ENCODE results near the gene CNIH3.

The CNIH3 gene

GRCh38 chr1:224589006-224589405, 27.1 kb upstream of the CNIH3 start:
- WGBS, result 79% methylated on average over 6 of the region's 6 CpGs
- H3K9me3 ChIP-seq (ENCODE audit: insufficient read depth, low read depth, low read length), result no peaks in the 10 kb centered on the region
- H3K27ac ChIP-seq (ENCODE audit: low read depth, low read length), result peak overlapping the region; percentile 14; the same call in 1 of the 2 replicates
- no peaks in the 10 kb centered on the region for H3K36me3 ChIP-seq (ENCODE audit: insufficient read depth, low read length)
- no peak overlapping the region for H3K4me3 ChIP-seq (ENCODE audit: low read length)
- no peak overlapping the region; the same call in 1 of the 2 replicates for H3K9ac ChIP-seq (ENCODE audit: low read depth, low read length)
- peaks cover 15% of the 10 kb centered on the region for H3K4me1 ChIP-seq (ENCODE audit: insufficient read depth, low read length)
- H3K27me3 ChIP-seq (ENCODE audit: insufficient read depth, low read length), result no peaks in the 10 kb centered on the region

GRCh38 chr1:224591326-224591725, 24.8 kb upstream of the CNIH3 start:
- WGBS, result no CpG with 5 or more reads among the region's 1 CpG
- Histone ChIP-seq H3K27ac (ENCODE audit: low read depth, low read length) (no peak overlapping the region), H3K36me3 (ENCODE audit: insufficient read depth, low read length) (no peaks in the 10 kb centered on the region), H3K4me1 (ENCODE audit: insufficient read depth, low read length) (peaks cover 15% of the 10 kb centered on the region), H3K9me3 (ENCODE audit: insufficient read depth, low read depth, low read length) (no peaks in the 10 kb centered on the region), H3K9ac (ENCODE audit: low read depth, low read length) (no peak overlapping the region), H3K27me3 (ENCODE audit: insufficient read depth, low read length) (no peaks in the 10 kb centered on the region), H3K4me3 (ENCODE audit: low read length) (no peak overlapping the region)

- Histone ChIP-seq H3K9ac (ENCODE audit: low read depth, low read length) (no peak overlapping the region), H3K27ac (ENCODE audit: low read depth, low read length) (no peak overlapping the region), H3K4me1 (ENCODE audit: insufficient read depth, low read length) (peaks cover 15% of the 10 kb centered on the region), H3K36me3 (ENCODE audit: insufficient read depth, low read length) (no peaks in the 10 kb centered on the region), H3K9me3 (ENCODE audit: insufficient read depth, low read depth, low read length) (no peaks in the 10 kb centered on the region), H3K27me3 (ENCODE audit: insufficient read depth, low read length) (no peaks in the 10 kb centered on the region), H3K4me3 (ENCODE audit: low read length) (no peak overlapping the region)
- 83% methylated on average over 6 of the region's 6 CpGs for WGBS
Observed at GRCh38 chr1:224592636-224593582, 23.2 kb upstream of the CNIH3 start.

- no peaks in the 10 kb centered on the region for H3K36me3 ChIP-seq (ENCODE audit: insufficient read depth, low read length)
- H3K27me3 ChIP-seq (ENCODE audit: insufficient read depth, low read length), result no peaks in the 10 kb centered on the region
- no peak overlapping the region for H3K27ac ChIP-seq (ENCODE audit: low read depth, low read length)
- H3K4me3 ChIP-seq (ENCODE audit: low read length), result no peak overlapping the region
- no peaks in the 10 kb centered on the region for H3K9me3 ChIP-seq (ENCODE audit: insufficient read depth, low read depth, low read length)
- WGBS, result 86% methylated on average over 3 of the region's 3 CpGs
- H3K4me1 ChIP-seq (ENCODE audit: insufficient read depth, low read length), result peaks cover 3% of the 10 kb centered on the region
- no peak overlapping the region for H3K9ac ChIP-seq (ENCODE audit: low read depth, low read length)
Observed at GRCh38 chr1:224594360-224594759, 21.8 kb upstream of the CNIH3 start.

GRCh38 chr1:224594851-224595250, 21.3 kb upstream of the CNIH3 start:
- H3K9me3 ChIP-seq (ENCODE audit: insufficient read depth, low read depth, low read length), result no peaks in the 10 kb centered on the region
- H3K36me3 ChIP-seq (ENCODE audit: insufficient read depth, low read length), result no peaks in the 10 kb centered on the region
- no peak overlapping the region for H3K9ac ChIP-seq (ENCODE audit: low read depth, low read length)
- no peaks in the 10 kb centered on the region for H3K4me1 ChIP-seq (ENCODE audit: insufficient read depth, low read length)
- H3K27me3 ChIP-seq (ENCODE audit: insufficient read depth, low read length), result no peaks in the 10 kb centered on the region
- H3K4me3 ChIP-seq (ENCODE audit: low read length), result no peak overlapping the region
- no peak overlapping the region for H3K27ac ChIP-seq (ENCODE audit: low read depth, low read length)

- Histone ChIP-seq H3K4me1 (ENCODE audit: insufficient read depth, low read length) (peaks cover 18% of the 10 kb centered on the region), H3K9ac (ENCODE audit: low read depth, low read length) (no peak overlapping the region), H3K9me3 (ENCODE audit: insufficient read depth, low read depth, low read length) (0 out of 2 replicates have a peak, but pooled peaks cover 2% of the 10 kb centered on the region), H3K27ac (ENCODE audit: low read depth, low read length) (no peak overlapping the region), H3K36me3 (ENCODE audit: insufficient read depth, low read length) (no peaks in the 10 kb centered on the region), H3K27me3 (ENCODE audit: insufficient read depth, low read length) (no peaks in the 10 kb centered on the region), H3K4me3 (ENCODE audit: low read length) (no peak overlapping the region)
- WGBS, result 93% methylated on average over 11 of the region's 11 CpGs
Observed at GRCh38 chr1:224605482-224606181, 10.5 kb upstream of the CNIH3 start.

- Histone ChIP-seq H3K27me3 (ENCODE audit: insufficient read depth, low read length) (no peaks in the 10 kb centered on the region), H3K27ac (ENCODE audit: low read depth, low read length) (peak overlapping the region; percentile 45; the same call in 1 of the 2 replicates), H3K4me3 (ENCODE audit: low read length) (no peak overlapping the region), H3K36me3 (ENCODE audit: insufficient read depth, low read length) (no peaks in the 10 kb centered on the region), H3K9me3 (ENCODE audit: insufficient read depth, low read depth, low read length) (0 out of 2 replicates have a peak, but pooled peaks cover 2% of the 10 kb centered on the region), H3K9ac (ENCODE audit: low read depth, low read length) (no peak overlapping the region), H3K4me1 (ENCODE audit: insufficient read depth, low read length) (peaks cover 18% of the 10 kb centered on the region)
- WGBS, result 40% methylated on average over 5 of the region's 5 CpGs
Observed at GRCh38 chr1:224607188-224608148, 8.6 kb upstream of the CNIH3 start.

- H3K9me3 ChIP-seq (ENCODE audit: insufficient read depth, low read depth, low read length), result 0 out of 2 replicates have a peak, but pooled peaks cover 2% of the 10 kb centered on the region
- 89% methylated on average over 1 of the region's 1 CpG for WGBS
- H3K27ac ChIP-seq (ENCODE audit: low read depth, low read length), result no peak overlapping the region
- no peak overlapping the region for H3K4me3 ChIP-seq (ENCODE audit: low read length)
- H3K4me1 ChIP-seq (ENCODE audit: insufficient read depth, low read length), result peaks cover 18% of the 10 kb centered on the region
- H3K27me3 ChIP-seq (ENCODE audit: insufficient read depth, low read length), result peaks cover 13% of the 10 kb centered on the region
- H3K9ac ChIP-seq (ENCODE audit: low read depth, low read length), result no peak overlapping the region
- H3K36me3 ChIP-seq (ENCODE audit: insufficient read depth, low read length), result no peaks in the 10 kb centered on the region
Observed at GRCh38 chr1:224609333-224609732, 6.8 kb upstream of the CNIH3 start.

- H3K27ac ChIP-seq (ENCODE audit: low read depth, low read length), result no peak overlapping the region
- no peaks in the 10 kb centered on the region for H3K36me3 ChIP-seq (ENCODE audit: insufficient read depth, low read length)
- H3K9ac ChIP-seq (ENCODE audit: low read depth, low read length), result no peak overlapping the region
- peaks cover 13% of the 10 kb centered on the region for H3K4me1 ChIP-seq (ENCODE audit: insufficient read depth, low read length)
- WGBS, result 90% methylated on average over 1 of the region's 1 CpG
- H3K4me3 ChIP-seq (ENCODE audit: low read length), result no peak overlapping the region
- H3K9me3 ChIP-seq (ENCODE audit: insufficient read depth, low read depth, low read length), result no peaks in the 10 kb centered on the region
- peaks cover 42% of the 10 kb centered on the region for H3K27me3 ChIP-seq (ENCODE audit: insufficient read depth, low read length)
Observed at GRCh38 chr1:224612246-224612645, 3.9 kb upstream of the CNIH3 start.

- H3K4me3 ChIP-seq (ENCODE audit: low read length), result no peak overlapping the region
- H3K27me3 ChIP-seq (ENCODE audit: insufficient read depth, low read length), result peaks cover 55% of the 10 kb centered on the region
- H3K36me3 ChIP-seq (ENCODE audit: insufficient read depth, low read length), result no peaks in the 10 kb centered on the region
- no peak overlapping the region for H3K27ac ChIP-seq (ENCODE audit: low read depth, low read length)
- H3K9me3 ChIP-seq (ENCODE audit: insufficient read depth, low read depth, low read length), result no peaks in the 10 kb centered on the region
- 90% methylated on average over 6 of the region's 6 CpGs for WGBS
- H3K9ac ChIP-seq (ENCODE audit: low read depth, low read length), result no peak overlapping the region
- peaks cover 7% of the 10 kb centered on the region; the same call in 1 of the 2 replicates for H3K4me1 ChIP-seq (ENCODE audit: insufficient read depth, low read length)
Observed at GRCh38 chr1:224613486-224613885, 2.6 kb upstream of the CNIH3 start.

All from HUES64 (cell line).